Mucosa of descending colon (tissue), 3 donors: ENCODE data around the gene GTPBP6. TPM values are rescaled to one million over a fixed set of nuclear protein-coding genes. Genes with fewer than 3 reads are reported as not detected.
"Not testable (repeated sequence)": the region's sequence is repeated elsewhere in the genome, so short reads cannot be mapped to it uniquely, and the experiment has no call there.

Source experiments
- ATAC-seq: fragments of 200-7000 bp; cut with Tn5 transposase; one replicate; pipeline ENCODE4 v1.9.1; 2020; ENCODE audit warnings: mild to moderate bottlenecking, moderate library complexity
- DNase-seq, 3 donors: peaks; one replicate each; pipeline ENCODE4 v3.0.0-alpha.2; 2020
- H3K36me3 ChIP-seq: fragments of 200-600 bp; one replicate; pipeline ENCODE4 v1.8.0; 2021; ENCODE audit warnings: low read depth, mild to moderate bottlenecking
- H3K4me1 ChIP-seq: fragments of 200-600 bp; one replicate; pipeline ENCODE4 v1.8.0; 2021; ENCODE audit warnings: low read depth, mild to moderate bottlenecking
- H3K4me3 ChIP-seq: fragments of 200-600 bp; one replicate; pipeline ENCODE4 v1.8.0; 2021; ENCODE audit warnings: mild to moderate bottlenecking
- H3K9me3 ChIP-seq: fragments of 200-600 bp; one replicate; pipeline ENCODE4 v1.8.0; 2021; ENCODE audit warnings: mild to moderate bottlenecking
- CTCF ChIP-seq: fragments of 200-600 bp; IDR thresholded peaks from one replicate; pipeline ENCODE4 v1.8.0; 2022; ENCODE audit warnings: antibody characterized with exemption, mild to moderate bottlenecking
- intact Hi-C, 2 donors: fragments of 100-400 bp; cut with DNase I in 1 of 2; cut with micrococcal nuclease in 1 of 2; formaldehyde crosslinking; loops; one replicate each; pipeline versions ENCODE4 v1.11.0 to v1.11.1; 2022; cut with DNase I, micrococcal nuclease
- total RNA-seq, 3 donors: library from RNA; stranded (reverse); fragmentation: NEBNext Ultra II Directional in 2 of 3; extraction: Animal tissue kit (Norgen Biotek cat#: 25700) in 2 of 3; gene quantifications; one replicate each; pipeline versions ENCODE4 v1.2.1 to v1.2.4, GENCODE V29; 2021 to 2023
- donor health status: DM: no; HTN: no; CAD: no; lungs with moderate emphysema.
- donor health status: DM: no; HTN: no; CAD: no.
- donor health status: DM: no; HTN: yes; CAD: no.

The GTPBP6 gene
- total RNA-seq, 3 donors from 2014 or later = 49.8 to 55.8 (median 54.1) TPM

- DNase-seq = peak; percentile 58 to 83 (median 75)
- peak; percentile 85 for ATAC-seq
- Histone ChIP-seq H3K4me3 (no peak overlapping the region), H3K4me1 (peaks cover 7% of the 10 kb centered on the region), H3K9me3 (no peaks in the 10 kb centered on the region), H3K36me3 (no peaks in the 10 kb centered on the region)
- intact Hi-C loops = no loop called here
- TF ChIP-seq CTCF = no peak
Measured at GRCh38 chrX:274904-275475, 43.6 kb downstream of the GTPBP6 start.

DNA sequence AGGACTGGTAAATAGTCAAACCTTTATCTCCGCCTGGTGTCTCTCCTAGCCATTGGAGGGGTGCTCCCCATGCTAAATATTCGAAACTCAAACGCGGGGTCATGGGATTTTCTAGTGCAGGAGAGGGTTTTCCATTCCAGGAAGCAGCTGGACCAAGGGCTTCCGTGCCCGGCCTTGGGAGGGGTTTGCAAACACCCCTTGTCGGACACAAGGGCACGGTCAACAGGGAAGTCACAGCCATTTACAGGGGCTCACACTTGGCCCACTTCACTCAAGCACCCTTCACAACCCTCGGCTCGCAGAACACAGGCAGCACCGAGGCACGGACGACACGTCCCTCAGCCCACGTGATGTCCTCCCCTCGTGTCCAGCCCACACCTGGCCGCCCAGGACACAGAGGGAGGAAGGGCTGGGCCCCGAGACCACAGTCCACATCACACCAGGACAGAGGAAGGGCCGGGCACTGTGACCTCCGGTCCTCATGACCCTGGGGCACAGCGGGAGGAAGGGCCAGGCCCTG, 47.7 kb downstream of the GTPBP6 start:
- DNase-seq (peak in 2 of 3 donors; percentile 12 to 51), ATAC-seq (no peak)
- H3K36me3 ChIP-seq = no peaks in the 10 kb centered on the region
- no peak overlapping the region for H3K4me3 ChIP-seq
- no peak for TF ChIP-seq CTCF
- no peaks in the 10 kb centered on the region for H3K9me3 ChIP-seq
- H3K4me1 ChIP-seq = peaks cover 7% of the 10 kb centered on the region
- intact Hi-C loops = no loop called here

DNA sequence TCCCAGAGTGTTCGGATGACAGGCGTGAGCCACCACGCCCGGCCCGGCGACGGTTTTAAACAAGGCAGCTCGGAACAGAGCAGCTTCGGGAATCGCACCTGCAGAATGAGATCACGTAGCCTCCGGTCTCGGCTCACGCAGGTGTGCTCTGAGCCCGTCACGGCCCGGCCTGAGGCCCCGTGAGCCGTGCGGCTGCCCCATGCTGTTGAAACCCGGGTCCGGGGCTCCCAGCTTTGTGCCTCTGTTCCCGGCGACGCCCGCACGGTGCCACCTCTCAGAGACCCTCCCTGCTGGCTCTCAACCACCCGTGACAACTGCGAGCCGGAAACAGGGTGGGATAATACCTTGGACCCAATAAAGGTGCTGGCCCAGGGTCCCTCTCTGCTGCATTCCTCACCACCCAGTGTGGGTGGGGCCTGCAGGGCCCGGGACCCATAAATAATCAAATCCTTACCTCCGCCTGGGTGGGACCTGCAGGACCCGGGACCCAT, 50.8 kb downstream of the GTPBP6 start:
- TF ChIP-seq CTCF = no peak
- peak; percentile 33 to 76 (median 45) for DNase-seq
- no peaks in the 10 kb centered on the region for H3K36me3 ChIP-seq
- peak; percentile 96 for ATAC-seq
- no peaks in the 10 kb centered on the region for H3K9me3 ChIP-seq
- no peak overlapping the region for H3K4me3 ChIP-seq
- intact Hi-C loops = no loop called here
- peaks cover under 1% of the 10 kb centered on the region for H3K4me1 ChIP-seq

DNA sequence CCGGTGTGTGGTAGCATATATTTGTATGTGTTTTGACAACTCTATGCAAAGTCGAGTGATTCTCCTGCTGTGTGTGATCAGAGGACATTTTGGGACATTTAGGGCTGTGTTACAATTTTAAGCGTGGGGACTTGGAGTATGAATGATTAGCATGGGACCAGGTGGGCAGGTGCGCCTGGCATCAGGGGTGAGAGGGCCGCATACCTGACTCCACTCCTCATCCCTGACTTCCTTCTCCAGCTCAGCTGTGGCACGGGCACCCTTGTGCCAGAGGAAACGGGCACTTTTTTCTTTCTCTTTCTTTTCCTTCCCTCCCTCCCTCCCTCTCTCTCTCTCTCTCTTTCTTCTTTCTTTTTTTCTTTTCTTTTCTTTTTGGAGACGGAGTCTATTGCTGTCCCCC, 53.1 kb downstream of the GTPBP6 start:
- intact Hi-C loops = no loop called here
- DNase-seq (peak in 2 of 3 donors; percentile 18 to 19), ATAC-seq (no peak)
- H3K9me3 ChIP-seq = no peaks in the 10 kb centered on the region
- H3K36me3 ChIP-seq = no peaks in the 10 kb centered on the region
- TF ChIP-seq CTCF = no peak
- no peak overlapping the region for H3K4me3 ChIP-seq
- H3K4me1 ChIP-seq = peaks cover 8% of the 10 kb centered on the region

DNA sequence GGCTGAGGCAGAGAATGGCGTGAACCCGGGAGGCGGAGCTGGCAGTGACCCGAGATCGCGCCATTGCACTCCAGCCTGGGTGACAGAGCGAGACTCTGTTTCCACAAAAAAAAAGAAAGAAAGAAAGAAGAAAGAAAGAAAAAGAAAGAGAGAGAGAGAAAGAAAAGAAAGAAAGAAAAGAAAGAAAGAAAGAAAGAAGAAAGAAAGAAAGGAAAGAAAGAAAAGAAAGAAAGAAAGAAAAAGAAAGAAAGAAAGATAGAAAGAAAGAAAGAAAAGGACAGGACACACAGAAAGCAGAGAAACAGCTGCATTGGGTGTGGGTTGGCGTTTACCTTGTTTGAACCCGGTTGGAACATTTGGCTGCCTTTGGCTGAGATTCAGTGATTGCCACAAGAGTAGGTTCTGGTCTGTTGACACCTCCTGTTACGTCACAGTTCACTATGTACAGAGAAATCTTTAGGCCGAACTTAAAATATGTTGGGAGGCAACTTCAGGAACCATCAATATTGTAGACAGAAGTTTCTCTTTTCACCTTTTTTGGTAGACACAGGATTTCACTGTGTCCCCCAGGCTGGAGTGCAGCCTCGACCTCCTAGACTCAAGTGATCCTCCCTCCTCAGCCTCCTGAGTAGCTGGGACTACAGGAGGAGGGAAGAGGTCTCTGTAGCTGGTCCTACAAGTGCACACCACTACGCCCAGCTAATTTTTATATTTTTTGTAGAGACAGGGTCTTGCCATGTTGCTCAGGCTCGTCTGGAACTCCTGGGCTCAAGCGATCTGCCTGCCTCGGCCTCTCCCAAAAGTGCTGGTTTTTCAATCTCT, 53.8 kb downstream of the GTPBP6 start:
- Histone ChIP-seq H3K4me1 (peaks cover 8% of the 10 kb centered on the region), H3K9me3 (no peaks in the 10 kb centered on the region), H3K4me3 (no peak overlapping the region), H3K36me3 (no peaks in the 10 kb centered on the region)
- ATAC-seq (peak; percentile 51), DNase-seq (peak in 2 of 3 donors; percentile 11 to 16)
- no peak for TF ChIP-seq CTCF
- intact Hi-C loops = no loop called here

DNA sequence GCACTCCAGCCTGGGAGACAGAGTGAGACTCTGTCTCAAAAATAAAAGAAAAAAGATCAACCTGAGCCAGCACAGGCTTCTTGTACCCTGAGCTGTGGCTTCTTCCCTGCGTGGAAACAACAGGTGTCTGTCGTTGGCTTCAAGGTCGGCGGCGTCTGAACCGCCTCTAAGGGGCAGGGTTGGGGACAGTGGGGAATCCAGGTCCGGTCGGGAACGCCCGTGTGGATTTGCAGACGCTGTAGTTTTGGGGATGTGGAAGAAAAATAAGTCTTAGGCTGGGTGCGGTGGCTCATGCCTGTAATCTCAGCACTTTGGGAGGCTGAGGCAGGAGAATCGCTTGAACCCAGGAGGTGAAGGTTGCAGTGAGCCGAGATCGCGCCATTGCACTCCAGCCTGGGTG, 54.6 kb downstream of the GTPBP6 start:
- H3K9me3 ChIP-seq, H3K36me3 ChIP-seq, H3K4me3 ChIP-seq, ATAC-seq, intact Hi-C loops, H3K4me1 ChIP-seq: not testable (repeated sequence)
- DNase-seq = peak in 2 of 3 donors; percentile 16 to 42
